Muscle layer of colon (tissue), 2 donors: ENCODE data around the gene MAB21L3.

Source experiments
- H3K27ac ChIP-seq: one replicate; pipeline ENCODE4 v1.7.0; 2013; ENCODE audit warnings: low read depth, mild to moderate bottlenecking, low read length, moderate library complexity
- H3K27me3 ChIP-seq, 2 donors: one replicate each; pipeline ENCODE4 v1.7.0; 2013; ENCODE audit warnings: low read length in 2 of 2, mild to moderate bottlenecking in 2 of 2; ENCODE audit not compliant: insufficient read depth in 2 of 2, control insufficient read depth in 1 of 2
- H3K36me3 ChIP-seq: one replicate; pipeline ENCODE4 v1.7.0; 2013; ENCODE audit warnings: mild to moderate bottlenecking, low read length; ENCODE audit not compliant: insufficient read depth
- H3K4me1 ChIP-seq: one replicate; pipeline ENCODE4 v1.7.0; 2013; ENCODE audit warnings: mild to moderate bottlenecking, low read length; ENCODE audit not compliant: insufficient read depth
- H3K4me3 ChIP-seq, 2 donors: one replicate each; pipeline ENCODE4 v1.7.0; 2013; ENCODE audit warnings: low read length in 2 of 2, low read depth in 1 of 2, mild to moderate bottlenecking in 1 of 2, moderate library complexity in 1 of 2
- H3K9ac ChIP-seq: one replicate; pipeline ENCODE4 v1.7.0; 2013; ENCODE audit warnings: low read length
- H3K9me3 ChIP-seq: one replicate; pipeline ENCODE4 v1.7.0; 2013; ENCODE audit warnings: mild to moderate bottlenecking, low read length
- donor health status: abdominal sarcoma.
- donor health status: Adenocarcinoma of cecum.

Gene MAB21L3

DNA sequence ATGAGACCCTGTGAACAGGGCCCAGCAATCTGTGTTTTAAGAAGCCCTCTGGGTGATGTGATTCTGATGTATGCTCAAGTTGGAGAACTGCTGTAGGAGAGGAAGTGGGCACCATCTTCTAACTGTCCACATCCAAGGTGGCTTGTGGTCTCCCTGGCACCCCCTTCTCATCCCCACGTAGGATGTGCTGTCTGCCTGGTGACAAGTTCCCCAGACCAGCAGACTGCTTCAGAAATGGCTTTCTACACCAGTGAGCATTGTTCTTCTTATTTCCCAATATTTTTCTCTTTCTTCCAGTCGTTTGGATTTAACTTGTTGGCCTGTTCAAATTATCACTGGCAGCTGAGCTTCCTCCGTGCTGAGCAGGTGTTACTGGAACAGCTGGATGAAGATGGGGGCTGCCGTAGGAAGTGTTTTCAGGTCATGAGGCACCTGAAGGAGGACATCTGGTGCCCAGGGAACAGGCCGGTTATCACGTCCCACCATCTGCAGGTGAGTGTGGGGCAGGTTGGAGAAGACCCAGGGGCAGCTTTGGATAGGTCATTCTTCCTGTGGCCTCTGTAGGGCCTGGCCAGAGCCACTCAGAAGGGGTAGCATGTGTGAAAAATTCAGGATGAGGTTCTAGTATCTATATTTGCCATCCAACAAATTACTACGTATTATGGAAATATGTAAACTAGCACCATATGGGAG is 16.8 kb downstream of the MAB21L3 start:
- no peaks in the 10 kb centered on the region for H3K4me1 ChIP-seq
- no peaks in the 10 kb centered on the region for H3K36me3 ChIP-seq
- no peak overlapping the region for H3K4me3 ChIP-seq
- no peak overlapping the region for H3K9ac ChIP-seq
- no peaks in the 10 kb centered on the region for H3K9me3 ChIP-seq
- H3K27ac ChIP-seq, result no peak overlapping the region
- no peaks in the 10 kb centered on the region for H3K27me3 ChIP-seq

GRCh38 chr1:116128664-116129063 is 17.5 kb downstream of the MAB21L3 start:
- Histone ChIP-seq H3K9me3 (no peaks in the 10 kb centered on the region), H3K9ac (no peak overlapping the region), H3K27ac (no peak overlapping the region), H3K4me3 (no peak overlapping the region), H3K4me1 (no peaks in the 10 kb centered on the region), H3K36me3 (no peaks in the 10 kb centered on the region), H3K27me3 (no peaks in the 10 kb centered on the region)

DNA sequence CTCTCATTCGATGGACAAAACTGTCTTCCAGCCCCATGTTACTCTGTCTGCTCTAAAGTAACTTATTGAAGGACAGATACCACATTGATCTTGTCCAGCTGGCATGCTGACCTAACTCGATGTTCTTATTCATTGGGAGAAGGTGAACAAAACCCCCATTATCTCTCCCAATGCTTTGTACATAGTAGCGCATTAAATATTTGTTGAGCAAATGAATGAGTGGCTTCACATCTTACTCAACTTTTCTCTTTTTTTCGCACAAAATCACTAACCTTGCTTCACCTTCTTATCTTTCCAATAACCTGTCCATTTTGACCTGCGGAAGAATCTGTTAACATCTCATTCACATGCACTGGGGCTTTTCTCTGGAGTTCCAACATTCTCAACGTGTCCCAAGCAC is 18.3 kb downstream of the MAB21L3 start:
- H3K9me3 ChIP-seq, result no peaks in the 10 kb centered on the region
- H3K4me3 ChIP-seq, result no peak overlapping the region
- H3K9ac ChIP-seq, result no peak overlapping the region
- H3K4me1 ChIP-seq, result no peaks in the 10 kb centered on the region
- no peaks in the 10 kb centered on the region for H3K27me3 ChIP-seq
- H3K27ac ChIP-seq, result no peak overlapping the region
- no peaks in the 10 kb centered on the region for H3K36me3 ChIP-seq

GRCh38 chr1:116130356-116130755 is 19.2 kb downstream of the MAB21L3 start:
- Histone ChIP-seq H3K27me3 (no peaks in the 10 kb centered on the region), H3K27ac (no peak overlapping the region), H3K9ac (no peak overlapping the region), H3K4me3 (no peak overlapping the region), H3K4me1 (no peaks in the 10 kb centered on the region), H3K36me3 (no peaks in the 10 kb centered on the region), H3K9me3 (no peaks in the 10 kb centered on the region)

GRCh38 chr1:116131170-116131569 is 20.0 kb downstream of the MAB21L3 start:
- Histone ChIP-seq H3K9ac (no peak overlapping the region), H3K4me3 (no peak overlapping the region), H3K36me3 (no peaks in the 10 kb centered on the region), H3K27ac (no peak overlapping the region), H3K27me3 (no peaks in the 10 kb centered on the region), H3K4me1 (no peaks in the 10 kb centered on the region), H3K9me3 (no peaks in the 10 kb centered on the region)

- H3K36me3 ChIP-seq, result no peaks in the 10 kb centered on the region
Observed at GRCh38 chr1:116131866-116132605, 20.8 kb downstream of the MAB21L3 start.

DNA sequence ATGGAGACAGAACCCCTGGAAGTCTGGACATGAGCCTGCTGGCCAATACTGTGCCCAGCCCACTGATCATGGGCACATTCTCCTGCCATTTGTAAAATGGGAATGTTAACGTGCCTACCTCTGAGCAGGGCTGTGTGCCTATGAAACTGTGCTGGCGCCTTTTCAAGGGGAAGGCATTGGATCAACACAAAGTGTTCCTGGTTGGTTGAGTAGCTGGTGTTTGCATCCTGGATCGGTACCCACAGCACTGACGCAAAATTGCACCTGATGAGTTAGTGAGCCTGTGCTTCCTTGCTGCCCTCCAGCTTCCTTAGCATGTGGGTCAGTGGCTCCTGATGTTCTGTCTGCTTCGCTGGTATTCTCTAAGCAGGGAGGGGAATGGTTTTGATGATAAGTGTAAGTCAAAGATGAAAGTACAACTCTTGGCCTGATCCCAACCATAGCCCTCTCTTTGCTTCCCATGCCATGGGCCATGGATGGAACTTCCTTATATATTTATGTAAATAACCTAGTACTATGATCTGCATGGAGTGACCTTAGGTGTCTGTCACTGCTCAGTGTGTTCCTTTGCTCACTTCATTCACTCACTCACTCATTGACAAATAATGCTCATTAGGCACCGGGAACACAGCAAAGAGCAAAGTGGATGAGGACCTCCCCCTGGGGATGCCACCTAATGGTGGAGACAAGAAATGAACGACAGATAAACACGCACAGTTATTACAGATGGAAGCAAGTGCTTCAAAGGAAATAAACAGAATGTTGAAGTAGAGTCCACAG is 22.7 kb downstream of the MAB21L3 start:
- Histone ChIP-seq H3K4me1 (no peaks in the 10 kb centered on the region), H3K27ac (no peak overlapping the region), H3K9me3 (no peaks in the 10 kb centered on the region), H3K36me3 (no peaks in the 10 kb centered on the region), H3K27me3 (no peaks in the 10 kb centered on the region), H3K4me3 (no peak overlapping the region), H3K9ac (no peak overlapping the region)

More at GRCh38 chr1:116131866-116132605, 20.8 kb downstream of the MAB21L3 start:
- Histone ChIP-seq H3K4me3 (no peak overlapping the region), H3K27ac (no peak overlapping the region), H3K9ac (no peak overlapping the region), H3K27me3 (no peaks in the 10 kb centered on the region), H3K4me1 (no peaks in the 10 kb centered on the region), H3K9me3 (no peaks in the 10 kb centered on the region)

GRCh38 chr1:116134476-116134773 is 23.2 kb downstream of the MAB21L3 start:
- Histone ChIP-seq H3K9ac (no peak overlapping the region), H3K27me3 (no peaks in the 10 kb centered on the region), H3K9me3 (no peaks in the 10 kb centered on the region), H3K4me1 (no peaks in the 10 kb centered on the region), H3K36me3 (no peaks in the 10 kb centered on the region), H3K27ac (no peak overlapping the region), H3K4me3 (no peak overlapping the region)

GRCh38 chr1:116138277-116138792 is 27.1 kb downstream of the MAB21L3 start:
- Histone ChIP-seq H3K4me1 (no peaks in the 10 kb centered on the region), H3K9ac (no peak overlapping the region), H3K4me3 (no peak overlapping the region), H3K27me3 (no peaks in the 10 kb centered on the region), H3K27ac (no peak overlapping the region), H3K36me3 (no peaks in the 10 kb centered on the region), H3K9me3 (no peaks in the 10 kb centered on the region)

- H3K4me3 ChIP-seq, result no peak overlapping the region
- no peaks in the 10 kb centered on the region for H3K27me3 ChIP-seq
- no peaks in the 10 kb centered on the region for H3K4me1 ChIP-seq
- H3K9ac ChIP-seq, result no peak overlapping the region
- no peaks in the 10 kb centered on the region for H3K9me3 ChIP-seq
- no peak overlapping the region for H3K27ac ChIP-seq
- no peaks in the 10 kb centered on the region for H3K36me3 ChIP-seq
Observed at GRCh38 chr1:116139592-116140134, 28.5 kb downstream of the MAB21L3 start.

- Histone ChIP-seq H3K27me3 (no peaks in the 10 kb centered on the region), H3K9me3 (no peaks in the 10 kb centered on the region), H3K4me3 (no peak overlapping the region), H3K36me3 (no peaks in the 10 kb centered on the region), H3K9ac (no peak overlapping the region), H3K27ac (no peak overlapping the region), H3K4me1 (no peaks in the 10 kb centered on the region)
Observed at GRCh38 chr1:116144151-116144550, 33.0 kb downstream of the MAB21L3 start.
